ENCODE measurements around the gene PPTC7. TPM values are rescaled to one million over a fixed set of nuclear protein-coding genes. Genes with fewer than 3 reads are reported as not detected.
"Not testable (repeated sequence)": the region's sequence is repeated elsewhere in the genome, so short reads cannot be mapped to it uniquely, and the experiment has no call there.

The PPTC7 gene
- total RNA-seq, 4 donors from 2014 or later = 14.8 to 30.5 (median 19.2) TPM

DNA sequence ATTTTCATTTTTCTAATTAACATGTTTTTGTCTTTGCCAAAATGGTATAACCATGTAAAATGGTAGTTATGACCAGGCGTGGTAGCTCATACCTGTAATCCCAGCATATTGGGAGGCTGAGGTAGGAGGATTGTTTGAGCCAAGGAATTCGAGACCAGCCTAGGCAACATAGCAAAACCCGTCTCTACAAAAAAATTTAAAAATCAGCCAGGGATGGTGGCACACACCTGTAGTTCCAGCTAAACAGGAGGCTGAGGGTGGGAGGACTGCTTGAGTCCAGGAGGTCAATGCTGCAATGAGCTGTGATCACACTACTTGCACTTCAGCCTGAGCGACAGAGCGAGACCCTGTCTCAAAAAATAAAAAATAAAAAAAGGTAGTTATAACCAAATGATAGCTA lies 23.1 kb downstream of the PPTC7 start:
- Histone ChIP-seq H3K4me1 (peaks cover 18 to 85% (median 38%) of the 10 kb centered on the region in 3 donors), H3K36me3 (no peaks in the 10 kb centered on the region), H3K27ac (no peak overlapping the region), H3K27me3 (no peaks in the 10 kb centered on the region), H3K4me3 (no peak overlapping the region), H3K9me3 (no peaks in the 10 kb centered on the region)
- TF ChIP-seq, protein P1, sequence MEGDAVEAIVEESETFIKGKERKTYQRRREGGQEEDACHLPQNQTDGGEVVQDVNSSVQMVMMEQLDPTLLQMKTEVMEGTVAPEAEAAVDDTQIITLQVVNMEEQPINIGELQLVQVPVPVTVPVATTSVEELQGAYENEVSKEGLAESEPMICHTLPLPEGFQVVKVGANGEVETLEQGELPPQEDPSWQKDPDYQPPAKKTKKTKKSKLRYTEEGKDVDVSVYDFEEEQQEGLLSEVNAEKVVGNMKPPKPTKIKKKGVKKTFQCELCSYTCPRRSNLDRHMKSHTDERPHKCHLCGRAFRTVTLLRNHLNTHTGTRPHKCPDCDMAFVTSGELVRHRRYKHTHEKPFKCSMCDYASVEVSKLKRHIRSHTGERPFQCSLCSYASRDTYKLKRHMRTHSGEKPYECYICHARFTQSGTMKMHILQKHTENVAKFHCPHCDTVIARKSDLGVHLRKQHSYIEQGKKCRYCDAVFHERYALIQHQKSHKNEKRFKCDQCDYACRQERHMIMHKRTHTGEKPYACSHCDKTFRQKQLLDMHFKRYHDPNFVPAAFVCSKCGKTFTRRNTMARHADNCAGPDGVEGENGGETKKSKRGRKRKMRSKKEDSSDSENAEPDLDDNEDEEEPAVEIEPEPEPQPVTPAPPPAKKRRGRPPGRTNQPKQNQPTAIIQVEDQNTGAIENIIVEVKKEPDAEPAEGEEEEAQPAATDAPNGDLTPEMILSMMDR (IDR thresholded peaks at IDR 0.05) = no peak
- TF ChIP-seq POLR2A (IDR thresholded peaks at IDR 0.05) = no peak
- WGBS, 2 donors = 95 to 100% methylated on average over 3 to 4 of the region's 5 CpGs
- no peak for DNase-seq
- intact Hi-C loops (cut with DNase I) = no loop called here

DNA sequence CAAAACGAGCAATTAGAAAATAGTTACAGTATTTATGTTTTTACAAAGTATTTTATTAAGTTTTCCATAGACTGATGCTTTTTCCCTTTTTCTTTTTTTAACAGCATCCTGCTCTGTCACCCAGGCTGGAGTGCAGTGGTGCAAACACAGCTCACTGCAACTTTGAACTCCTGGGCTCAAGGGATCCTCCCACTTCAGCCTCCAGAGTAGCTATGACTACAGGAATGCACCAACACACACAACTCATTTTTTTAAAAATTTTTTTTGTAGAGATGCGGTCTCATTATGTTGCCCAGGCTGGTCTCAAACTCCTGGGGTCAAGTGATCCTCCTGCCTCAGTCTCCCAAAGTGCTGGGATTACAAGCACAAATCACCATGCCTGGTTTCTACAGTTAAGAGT lies 24.2 kb downstream of the PPTC7 start:
- H3K27me3 ChIP-seq; H3K4me3 ChIP-seq; intact Hi-C loops (cut with DNase I); DNase-seq; H3K36me3 ChIP-seq; H3K27ac ChIP-seq; H3K9me3 ChIP-seq: not testable (repeated sequence)
- H3K4me1 ChIP-seq = peaks cover 15 to 85% (median 27%) of the 10 kb centered on the region in 3 donors
- 89 to 90% methylated on average over 2 of the region's 2 CpGs for WGBS, 2 donors

- no peak for DNase-seq
- no peak overlapping the region for H3K27ac ChIP-seq
- H3K4me1 ChIP-seq = peaks cover 7 to 70% (median 23%) of the 10 kb centered on the region in 3 donors
- no peaks in the 10 kb centered on the region for H3K9me3 ChIP-seq
- H3K36me3 ChIP-seq = peaks cover 0 to 7% (median 0%) of the 10 kb centered on the region in 3 donors
- TF ChIP-seq POLR2A (IDR thresholded peaks at IDR 0.05) = no peak
- TF ChIP-seq, protein P1 (IDR thresholded peaks at IDR 0.05) = no peak
- no peaks in the 10 kb centered on the region for H3K27me3 ChIP-seq
- intact Hi-C loops (cut with DNase I) = no loop called here
- 83 to 92% methylated on average over 3 of the region's 3 CpGs for WGBS, 2 donors
- H3K4me3 ChIP-seq = no peak overlapping the region
These were observed 25.8 kb downstream of the PPTC7 start for GRCh38 chr12:110557300-110557699.

- 78 to 81% methylated on average over 10 of the region's 10 CpGs for WGBS, 2 donors
- DNase-seq = no peak
- H3K4me1 ChIP-seq = peaks cover 7 to 68% (median 19%) of the 10 kb centered on the region in 3 donors
- H3K36me3 ChIP-seq = peaks cover 0 to 9% (median 0%) of the 10 kb centered on the region in 3 donors
- TF ChIP-seq, protein P1 (IDR thresholded peaks at IDR 0.05) = no peak
- no peak for TF ChIP-seq POLR2A (IDR thresholded peaks at IDR 0.05)
- H3K27ac ChIP-seq = no peak overlapping the region
- no peaks in the 10 kb centered on the region for H3K27me3 ChIP-seq
- intact Hi-C loops (cut with DNase I) = no loop called here
- H3K4me3 ChIP-seq = no peak overlapping the region
- no peaks in the 10 kb centered on the region for H3K9me3 ChIP-seq
These were observed 26.4 kb downstream of the PPTC7 start for GRCh38 chr12:110556705-110557104.

DNA sequence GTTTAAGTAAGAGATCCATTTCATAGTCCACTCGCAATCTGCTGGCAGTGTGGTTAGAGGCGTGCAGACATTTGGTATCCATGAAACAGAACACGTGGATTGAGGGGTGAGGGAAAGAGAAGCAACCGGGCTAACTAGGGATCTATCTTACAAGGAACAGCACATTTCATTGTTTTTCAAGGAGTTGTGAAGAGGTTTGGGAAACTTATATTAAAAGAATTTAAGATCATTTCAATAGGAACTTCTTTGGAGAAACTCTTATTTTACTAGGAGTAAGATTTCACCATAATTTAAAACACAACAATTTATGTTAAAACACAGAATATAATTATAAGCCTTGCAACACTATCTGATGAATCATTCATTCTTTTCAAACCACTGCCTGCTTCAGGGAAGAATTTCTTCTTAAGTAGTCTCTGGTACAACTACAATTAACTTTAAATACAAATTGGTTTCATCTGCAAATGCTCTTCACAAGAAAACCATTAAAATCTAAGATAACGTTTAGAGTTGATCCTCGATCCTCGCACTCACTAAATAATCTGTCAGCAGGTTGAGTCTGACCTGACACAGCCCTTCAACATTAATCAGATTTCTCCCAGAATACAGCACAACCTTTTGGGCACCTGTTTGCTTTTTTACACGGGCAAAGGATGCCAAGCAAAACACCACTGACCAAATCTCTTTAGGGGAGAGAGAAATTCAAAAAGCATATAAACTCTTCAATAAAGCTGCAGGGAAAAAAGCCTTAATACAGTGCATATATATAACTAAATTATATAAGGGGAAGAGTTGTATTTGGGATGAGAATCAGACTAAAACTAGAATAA lies 27.3 kb downstream of the PPTC7 start:
- intact Hi-C loops (cut with DNase I) = no loop called here
- Histone ChIP-seq H3K4me1 (peaks cover 7 to 71% (median 14%) of the 10 kb centered on the region in 3 donors), H3K27me3 (no peaks in the 10 kb centered on the region), H3K9me3 (no peaks in the 10 kb centered on the region), H3K36me3 (peaks cover 0 to 18% (median 0%) of the 10 kb centered on the region in 3 donors), H3K27ac (peak overlapping the region in 2 of 4 donors; percentile 41 to 42), H3K4me3 (no peak overlapping the region)
- no peak for DNase-seq
- WGBS, 2 donors = 31 to 36% methylated on average over 8 of the region's 8 CpGs
- TF ChIP-seq, protein P1 (IDR thresholded peaks at IDR 0.05) = no peak
- no peak for TF ChIP-seq POLR2A (IDR thresholded peaks at IDR 0.05)
